OCI-LY7 (cell line): ENCODE data around the gene RNF220.

Experiments
- EZH2phosphoT487 ChIP-seq: fragments of 200-600 bp; sonication (generic); IDR thresholded peaks from 2 replicates; pipeline ENCODE4 v1.6.1; 2018; ENCODE audit warnings: low read depth, borderline replicate concordance, mild to moderate bottlenecking, mixed run types, antibody characterized with exemption, low read length, moderate library complexity, mixed read lengths
- TF ChIP-seq, protein P1 (sequence below): fragments of 200-600 bp; sonication (generic); conservative IDR thresholded peaks from 2 replicates; pipeline ENCODE4 v1.5.1; 2014; ENCODE audit warnings: mild to moderate bottlenecking, antibody characterized with exemption, low read length, moderate library complexity, mixed read lengths

- TF ChIP-seq EZH2phosphoT487 = no peak
- TF ChIP-seq, protein P1, sequence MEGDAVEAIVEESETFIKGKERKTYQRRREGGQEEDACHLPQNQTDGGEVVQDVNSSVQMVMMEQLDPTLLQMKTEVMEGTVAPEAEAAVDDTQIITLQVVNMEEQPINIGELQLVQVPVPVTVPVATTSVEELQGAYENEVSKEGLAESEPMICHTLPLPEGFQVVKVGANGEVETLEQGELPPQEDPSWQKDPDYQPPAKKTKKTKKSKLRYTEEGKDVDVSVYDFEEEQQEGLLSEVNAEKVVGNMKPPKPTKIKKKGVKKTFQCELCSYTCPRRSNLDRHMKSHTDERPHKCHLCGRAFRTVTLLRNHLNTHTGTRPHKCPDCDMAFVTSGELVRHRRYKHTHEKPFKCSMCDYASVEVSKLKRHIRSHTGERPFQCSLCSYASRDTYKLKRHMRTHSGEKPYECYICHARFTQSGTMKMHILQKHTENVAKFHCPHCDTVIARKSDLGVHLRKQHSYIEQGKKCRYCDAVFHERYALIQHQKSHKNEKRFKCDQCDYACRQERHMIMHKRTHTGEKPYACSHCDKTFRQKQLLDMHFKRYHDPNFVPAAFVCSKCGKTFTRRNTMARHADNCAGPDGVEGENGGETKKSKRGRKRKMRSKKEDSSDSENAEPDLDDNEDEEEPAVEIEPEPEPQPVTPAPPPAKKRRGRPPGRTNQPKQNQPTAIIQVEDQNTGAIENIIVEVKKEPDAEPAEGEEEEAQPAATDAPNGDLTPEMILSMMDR = no peak
Observed at GRCh38 chr1:44523593-44524591, 118.8 kb downstream of the RNF220 start.
